ENCODE results near the gene ZNF683.

DNA sequence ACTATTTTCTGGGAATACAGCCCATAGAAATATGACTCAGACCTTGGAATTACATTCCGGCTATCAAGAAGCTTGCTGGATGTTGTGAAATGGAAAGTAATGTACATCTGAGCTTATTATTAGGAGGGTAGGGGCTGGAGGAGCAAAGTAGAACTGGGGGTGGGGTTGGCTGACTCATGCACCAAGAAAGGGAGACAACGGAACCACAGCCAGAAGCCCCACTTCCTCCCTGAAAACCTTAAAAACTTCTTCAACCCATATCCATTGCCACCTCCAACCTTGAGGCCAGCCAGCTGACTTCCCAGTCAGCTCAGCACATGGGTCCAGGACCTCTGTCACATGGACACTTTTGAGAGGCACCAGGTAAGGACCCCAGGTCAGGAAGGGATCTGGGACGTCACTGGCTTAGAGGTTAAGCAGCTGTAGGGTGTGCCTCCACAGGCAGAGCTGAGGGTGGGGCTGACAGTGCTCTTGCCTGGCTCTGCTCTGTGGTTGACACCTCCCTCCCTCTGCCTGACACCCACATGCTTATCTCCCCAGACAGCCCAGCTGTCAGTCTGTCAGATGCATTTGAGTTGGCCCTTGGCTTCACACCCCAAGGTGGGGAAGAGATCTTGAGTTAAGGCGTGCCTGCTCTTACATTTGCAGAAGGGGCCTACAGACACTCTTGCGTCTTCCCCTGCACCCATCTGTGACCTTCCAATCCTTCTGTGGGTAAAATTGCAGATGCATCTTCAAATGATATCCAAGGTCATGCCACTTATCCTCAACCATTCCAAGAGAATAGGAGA lies 5.7 kb upstream of the ZNF683 start:
- no peak for TF ChIP-seq CTCF (conservative IDR thresholded peaks at IDR 0.05; ENCODE audit: low read depth, low read length)
- TF ChIP-seq EZH2 (IDR thresholded peaks at IDR 0.05; ENCODE audit: low read length, unreplicated experiment), result no peak

Measured in PC-3 (cell line).